ENCODE data around the gene VAMP4. TPM values are rescaled to one million over a fixed set of nuclear protein-coding genes. Genes with fewer than 3 reads are reported as not detected.
A peak's percentile ranks its signal among the peaks of the same experiment; 100 is the strongest.

Gene VAMP4
- total and polyA plus RNA-seq, 2 experiments from 2014 or later: 7.3 to 7.4 TPM

- H2AFZ ChIP-seq: no peak overlapping the region
- H3K36me3 ChIP-seq (ENCODE audit: insufficient read depth): no peaks in the 10 kb centered on the region
- H3K27ac Mint-ChIP-seq: no peak overlapping the region
- no peaks in the 10 kb centered on the region for H3K9me2 ChIP-seq (ENCODE audit: insufficient read depth)
- no peaks in the 10 kb centered on the region for H3F3A ChIP-seq (replicated peaks; ENCODE audit: low read depth)
- H3K4me1 Mint-ChIP-seq: no peaks in the 10 kb centered on the region
- H3K4me3 ChIP-seq: no peak overlapping the region
- H3K27me3 Mint-ChIP-seq (ENCODE audit: insufficient read depth, low read depth, poor library complexity): no peaks in the 10 kb centered on the region
- no peaks in the 10 kb centered on the region for H3K36me3 Mint-ChIP-seq (ENCODE audit: low read depth)
- DNase-seq (ENCODE audit: low spot score): no peak
- TF ChIP-seq ZNF462 (CRISPR knock-in tag; IDR thresholded peaks at IDR 0.05) (no peak), JUNB (IDR thresholded peaks at IDR 0.05; ENCODE audit: unreplicated experiment) (no peak), STAT1 (IDR thresholded peaks at IDR 0.05; ENCODE audit: unreplicated experiment) (no peak), ZNF331 (CRISPR knock-in tag; IDR thresholded peaks at IDR 0.05; ENCODE audit: low read depth) (no peak), EZH2phosphoT487 (IDR thresholded peaks at IDR 0.05; ENCODE audit: unreplicated experiment) (no peak), EZH2 (IDR thresholded peaks at IDR 0.05; ENCODE audit: low read depth, unreplicated experiment) (no peak), ZNF114 (CRISPR knock-in tag; IDR thresholded peaks at IDR 0.05) (no peak)
- H3K9me3 Mint-ChIP-seq: peaks cover 3% of the 10 kb centered on the region; the same call in 1 of the 3 replicates
- no peak overlapping the region for H3K4me3 Mint-ChIP-seq
- H3K4me2 ChIP-seq: no peak overlapping the region
- no peak for ATAC-seq
- H3K79me2 ChIP-seq (replicated peaks; ENCODE audit: insufficient read depth): no peaks in the 10 kb centered on the region
- H3K4me1 ChIP-seq (ENCODE audit: insufficient read depth): no peaks in the 10 kb centered on the region
- H3K27ac ChIP-seq (ENCODE audit: low read depth): no peak overlapping the region
- no peaks in the 10 kb centered on the region for H4K20me1 ChIP-seq (replicated peaks; ENCODE audit: insufficient read depth)
- no peaks in the 10 kb centered on the region for H3K27me3 ChIP-seq (ENCODE audit: insufficient read depth)
Measured at GRCh38 chr1:171716616-171717015, 25.2 kb downstream of the VAMP4 start.

- H3K9me3 Mint-ChIP-seq: no peaks in the 10 kb centered on the region
- peak; percentile 41 for DNase-seq (ENCODE audit: low spot score)
- Histone ChIP-seq H3K9me2 (ENCODE audit: insufficient read depth) (no peaks in the 10 kb centered on the region), H3K36me3 (ENCODE audit: insufficient read depth) (no peaks in the 10 kb centered on the region), H3F3A (replicated peaks; ENCODE audit: low read depth) (no peaks in the 10 kb centered on the region), H3K27me3 (ENCODE audit: insufficient read depth) (no peaks in the 10 kb centered on the region), H3K4me2 (no peak overlapping the region), H3K4me3 (no peak overlapping the region), H3K4me1 (ENCODE audit: insufficient read depth) (no peaks in the 10 kb centered on the region), H3K79me2 (replicated peaks; ENCODE audit: insufficient read depth) (no peaks in the 10 kb centered on the region), H3K27ac (ENCODE audit: low read depth) (no peak overlapping the region), H4K20me1 (replicated peaks; ENCODE audit: insufficient read depth) (no peaks in the 10 kb centered on the region), H2AFZ (no peak overlapping the region)
- H3K4me1 Mint-ChIP-seq: no peaks in the 10 kb centered on the region
- no peaks in the 10 kb centered on the region for H3K36me3 Mint-ChIP-seq (ENCODE audit: low read depth)
- H3K27ac Mint-ChIP-seq: peak overlapping the region; percentile 77
- ATAC-seq: no peak
- H3K27me3 Mint-ChIP-seq (ENCODE audit: insufficient read depth, low read depth, poor library complexity): no peaks in the 10 kb centered on the region
- H3K4me3 Mint-ChIP-seq: no peak overlapping the region
- TF ChIP-seq CTCF (conservative IDR thresholded peaks at IDR 0.05; ENCODE audit: low read depth in 2 of 2): peak in 1 of 2 experiments; percentile 56; a peak in 3 of 4 replicates
- TF ChIP-seq EZH2 (IDR thresholded peaks at IDR 0.05; ENCODE audit: low read depth, unreplicated experiment): no peak
- no peak for TF ChIP-seq CREB1 (CRISPR knock-in tag; IDR thresholded peaks at IDR 0.05; ENCODE audit: low read depth)
- no peak for TF ChIP-seq NANOG (IDR thresholded peaks at IDR 0.05; ENCODE audit: borderline replicate concordance)
- no peak for TF ChIP-seq ETS1 (IDR thresholded peaks at IDR 0.05)
- no peak for TF ChIP-seq STAT1 (IDR thresholded peaks at IDR 0.05; ENCODE audit: unreplicated experiment)
- TF ChIP-seq ZNF331 (CRISPR knock-in tag; IDR thresholded peaks at IDR 0.05; ENCODE audit: low read depth): no peak
Measured at GRCh38 chr1:171715813-171716251, 26.0 kb downstream of the VAMP4 start.

Data from GM23338 (cell line).